NB4 (cell line): ENCODE data around the gene WSB1.

Experiments used
- DNase-seq: peaks from one replicate; pipeline ENCODE4 v3.0.0; 2010; ENCODE audit warnings: low read depth
- H3K4me3 ChIP-seq: one replicate; pipeline ENCODE4 v1.5.1; 2011; ENCODE audit warnings: mild to moderate bottlenecking, low read depth, low read length, moderate library complexity
- MYC ChIP-seq: IDR thresholded peaks from 2 replicates; pipeline ENCODE4 v1.6.1; 2011; ENCODE audit warnings: low read depth, low read length
- POLR2A ChIP-seq: IDR thresholded peaks from 2 replicates; pipeline ENCODE4 v1.6.1; 2011; ENCODE audit warnings: mild to moderate bottlenecking; ENCODE audit not compliant: insufficient read length; ENCODE audit errors: extremely low read depth
- TF ChIP-seq, protein P1 (sequence below): IDR thresholded peaks from one replicate; pipeline ENCODE4 v1.5.1; 2012; ENCODE audit warnings: low read depth, low read length
- TF ChIP-seq, protein P2 (sequence below): IDR thresholded peaks from 2 replicates; pipeline ENCODE4 v1.6.1; 2011; ENCODE audit warnings: low read depth, low read length

The WSB1 gene

DNA sequence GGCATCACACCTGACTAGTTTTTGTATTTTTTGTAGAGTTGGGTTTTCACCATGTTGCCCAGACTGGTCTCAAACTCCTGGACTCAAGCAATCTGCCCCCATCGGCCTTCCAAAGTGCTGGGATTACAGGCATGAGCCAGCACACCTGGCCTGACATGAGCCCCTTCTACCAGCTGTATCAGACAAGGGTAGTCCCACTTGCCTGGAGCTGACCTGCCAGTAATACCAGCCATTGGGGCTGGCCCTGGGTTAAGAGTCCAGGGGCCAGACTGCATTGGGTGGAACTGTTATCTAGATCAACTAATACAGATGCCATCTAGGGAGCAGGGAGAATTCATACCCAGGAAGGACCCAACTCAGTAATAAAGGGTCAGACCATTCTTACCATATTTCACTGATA lies 28.1 kb downstream of the WSB1 start:
- no peak overlapping the region for H3K4me3 ChIP-seq
- no peak for DNase-seq
- TF ChIP-seq, protein P1, sequence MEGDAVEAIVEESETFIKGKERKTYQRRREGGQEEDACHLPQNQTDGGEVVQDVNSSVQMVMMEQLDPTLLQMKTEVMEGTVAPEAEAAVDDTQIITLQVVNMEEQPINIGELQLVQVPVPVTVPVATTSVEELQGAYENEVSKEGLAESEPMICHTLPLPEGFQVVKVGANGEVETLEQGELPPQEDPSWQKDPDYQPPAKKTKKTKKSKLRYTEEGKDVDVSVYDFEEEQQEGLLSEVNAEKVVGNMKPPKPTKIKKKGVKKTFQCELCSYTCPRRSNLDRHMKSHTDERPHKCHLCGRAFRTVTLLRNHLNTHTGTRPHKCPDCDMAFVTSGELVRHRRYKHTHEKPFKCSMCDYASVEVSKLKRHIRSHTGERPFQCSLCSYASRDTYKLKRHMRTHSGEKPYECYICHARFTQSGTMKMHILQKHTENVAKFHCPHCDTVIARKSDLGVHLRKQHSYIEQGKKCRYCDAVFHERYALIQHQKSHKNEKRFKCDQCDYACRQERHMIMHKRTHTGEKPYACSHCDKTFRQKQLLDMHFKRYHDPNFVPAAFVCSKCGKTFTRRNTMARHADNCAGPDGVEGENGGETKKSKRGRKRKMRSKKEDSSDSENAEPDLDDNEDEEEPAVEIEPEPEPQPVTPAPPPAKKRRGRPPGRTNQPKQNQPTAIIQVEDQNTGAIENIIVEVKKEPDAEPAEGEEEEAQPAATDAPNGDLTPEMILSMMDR, result no peak
- no peak for TF ChIP-seq POLR2A
- no peak for TF ChIP-seq MYC
- TF ChIP-seq, protein P2, sequence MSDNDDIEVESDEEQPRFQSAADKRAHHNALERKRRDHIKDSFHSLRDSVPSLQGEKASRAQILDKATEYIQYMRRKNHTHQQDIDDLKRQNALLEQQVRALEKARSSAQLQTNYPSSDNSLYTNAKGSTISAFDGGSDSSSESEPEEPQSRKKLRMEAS, result no peak

DNA sequence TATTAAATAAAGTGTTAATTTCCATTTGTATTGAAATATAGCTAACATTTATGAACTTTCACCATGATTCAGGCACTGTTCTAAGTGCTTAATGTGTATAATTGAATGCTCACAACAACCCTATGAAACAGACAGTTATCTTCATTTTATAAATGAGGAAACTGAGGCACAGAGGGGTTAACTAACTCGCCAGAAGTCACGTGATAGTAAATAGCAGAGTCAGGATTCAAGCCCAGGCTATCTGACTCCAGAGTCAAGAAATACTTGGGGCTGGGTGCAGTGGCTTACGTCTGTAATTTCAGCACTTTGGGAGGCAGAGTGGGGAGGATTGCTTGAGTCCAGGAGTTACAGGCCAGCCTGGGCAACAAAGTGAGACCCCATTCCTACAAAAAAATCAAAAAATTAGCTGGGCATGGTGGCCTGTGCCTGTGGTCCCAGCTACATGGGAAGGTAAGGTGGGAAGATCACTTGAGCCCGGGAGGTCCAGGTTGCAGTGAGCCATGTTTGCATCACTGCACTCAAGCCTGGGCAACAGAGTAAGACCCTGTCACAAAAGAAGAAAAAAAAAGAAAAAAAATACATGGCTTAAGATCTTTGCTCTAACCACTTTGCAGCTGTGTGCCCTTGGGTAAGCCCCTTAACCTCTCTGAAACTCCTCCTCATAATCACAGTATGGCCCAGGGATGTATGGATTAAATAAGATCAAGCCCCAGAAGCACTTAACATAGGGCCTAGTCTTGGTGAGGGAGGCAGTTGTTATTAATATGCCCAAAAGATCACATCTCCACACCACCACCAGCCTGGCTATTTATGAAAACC lies 29.0 kb downstream of the WSB1 start:
- TF ChIP-seq, protein P2, result no peak
- TF ChIP-seq POLR2A, result no peak
- TF ChIP-seq, protein P1, result no peak
- TF ChIP-seq MYC, result no peak
- DNase-seq, result no peak
- no peak overlapping the region for H3K4me3 ChIP-seq

GRCh38 chr17:27323538-27324215 lies 29.8 kb downstream of the WSB1 start:
- no peak overlapping the region for H3K4me3 ChIP-seq
- no peak for DNase-seq
- TF ChIP-seq MYC (no peak), POLR2A (no peak)
- TF ChIP-seq, protein P2, result no peak
- TF ChIP-seq, protein P1, result no peak

GRCh38 chr17:27324771-27325339 lies 30.9 kb downstream of the WSB1 start:
- TF ChIP-seq, protein P2, result no peak
- TF ChIP-seq, protein P1, result no peak
- TF ChIP-seq POLR2A (no peak), MYC (no peak)
- no peak for DNase-seq
- no peak overlapping the region for H3K4me3 ChIP-seq

DNA sequence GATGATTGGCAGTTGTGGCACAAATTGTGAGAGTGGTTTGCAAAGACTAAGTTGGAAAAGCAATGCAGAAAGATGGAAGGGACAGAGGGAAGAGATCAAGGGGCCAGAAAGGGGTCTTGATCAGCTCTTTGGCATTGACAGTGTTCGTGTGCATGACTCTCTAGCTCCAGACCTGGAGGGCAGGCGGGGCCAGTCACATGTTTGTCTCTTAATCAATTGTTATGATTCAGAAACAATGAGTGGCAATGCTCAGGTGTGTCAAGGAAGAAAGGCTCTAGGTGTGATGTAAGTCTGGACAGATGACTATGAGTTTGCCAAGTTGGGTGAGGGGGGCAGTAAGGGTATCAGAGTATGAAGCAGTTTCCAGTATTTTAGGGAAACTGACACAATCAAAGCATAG lies 32.1 kb downstream of the WSB1 start:
- no peak overlapping the region for H3K4me3 ChIP-seq
- TF ChIP-seq MYC (no peak), POLR2A (no peak)
- TF ChIP-seq, protein P1, result no peak
- TF ChIP-seq, protein P2, result no peak
- no peak for DNase-seq
